ENCODE measurements around the gene ERC2.

Gene ERC2

DNA sequence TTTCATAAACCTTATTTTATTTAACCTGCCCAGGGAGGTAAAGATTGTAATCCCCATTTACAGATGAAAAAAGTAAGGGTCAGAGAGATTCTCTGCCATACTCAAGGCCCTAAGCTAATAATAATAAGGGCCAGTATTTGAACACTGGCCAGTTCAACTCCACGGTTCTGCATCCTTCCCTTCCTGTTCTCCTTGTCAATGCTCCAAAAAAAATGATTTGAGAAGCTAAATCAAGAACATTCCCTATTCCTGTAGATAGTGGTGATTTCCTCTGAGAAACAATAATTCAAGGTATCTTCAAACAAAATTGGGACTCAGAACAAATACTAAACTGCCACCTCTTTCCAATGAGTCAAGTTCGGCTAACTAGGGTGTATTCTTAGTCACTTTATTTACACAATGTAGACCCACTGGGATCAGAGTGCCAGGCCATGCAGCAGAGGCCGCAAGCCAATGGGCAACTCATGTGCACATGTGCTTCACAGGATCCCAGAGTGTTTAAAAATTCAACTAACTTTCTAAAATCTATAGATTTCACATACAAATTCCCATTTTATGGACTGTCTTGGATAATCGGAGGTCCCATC lies 521.6 kb downstream of the ERC2 start:
- Histone ChIP-seq H3K4me3 (ENCODE audit: low read depth, low read length, poor library complexity, severe bottlenecking) (no peak overlapping the region), H3K9ac (ENCODE audit: low read length) (no peak overlapping the region), H3K4me1 (ENCODE audit: insufficient read depth, low read length, severe bottlenecking) (no peaks in the 10 kb centered on the region), H3F3A (ENCODE audit: insufficient read depth, low read length) (no peaks in the 10 kb centered on the region), H4K20me1 (ENCODE audit: insufficient read depth, low read length) (no peaks in the 10 kb centered on the region), H3K27ac (ENCODE audit: low read depth, low read length, poor library complexity, severe bottlenecking) (no peak overlapping the region), H3K79me2 (ENCODE audit: insufficient read depth, low read length) (no peaks in the 10 kb centered on the region), H3K9me3 (ENCODE audit: low read length) (no peaks in the 10 kb centered on the region), H3K4me2 (ENCODE audit: low read length) (no peak overlapping the region), H3K9me2 (ENCODE audit: low read depth, low read length) (no peaks in the 10 kb centered on the region), H3K36me3 (ENCODE audit: insufficient read depth, low read length) (no peaks in the 10 kb centered on the region), H3K27me3 (ENCODE audit: insufficient read depth, low read length) (no peaks in the 10 kb centered on the region; the same call in 1 of the 2 replicates), H2AFZ (ENCODE audit: low read length) (no peak overlapping the region)
- TF ChIP-seq, protein P1, sequence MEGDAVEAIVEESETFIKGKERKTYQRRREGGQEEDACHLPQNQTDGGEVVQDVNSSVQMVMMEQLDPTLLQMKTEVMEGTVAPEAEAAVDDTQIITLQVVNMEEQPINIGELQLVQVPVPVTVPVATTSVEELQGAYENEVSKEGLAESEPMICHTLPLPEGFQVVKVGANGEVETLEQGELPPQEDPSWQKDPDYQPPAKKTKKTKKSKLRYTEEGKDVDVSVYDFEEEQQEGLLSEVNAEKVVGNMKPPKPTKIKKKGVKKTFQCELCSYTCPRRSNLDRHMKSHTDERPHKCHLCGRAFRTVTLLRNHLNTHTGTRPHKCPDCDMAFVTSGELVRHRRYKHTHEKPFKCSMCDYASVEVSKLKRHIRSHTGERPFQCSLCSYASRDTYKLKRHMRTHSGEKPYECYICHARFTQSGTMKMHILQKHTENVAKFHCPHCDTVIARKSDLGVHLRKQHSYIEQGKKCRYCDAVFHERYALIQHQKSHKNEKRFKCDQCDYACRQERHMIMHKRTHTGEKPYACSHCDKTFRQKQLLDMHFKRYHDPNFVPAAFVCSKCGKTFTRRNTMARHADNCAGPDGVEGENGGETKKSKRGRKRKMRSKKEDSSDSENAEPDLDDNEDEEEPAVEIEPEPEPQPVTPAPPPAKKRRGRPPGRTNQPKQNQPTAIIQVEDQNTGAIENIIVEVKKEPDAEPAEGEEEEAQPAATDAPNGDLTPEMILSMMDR (IDR thresholded peaks at IDR 0.05; ENCODE audit: low read length) = no peak
- no peak for TF ChIP-seq EZH2 (IDR thresholded peaks at IDR 0.05; ENCODE audit: borderline replicate concordance, low read length)

DNA sequence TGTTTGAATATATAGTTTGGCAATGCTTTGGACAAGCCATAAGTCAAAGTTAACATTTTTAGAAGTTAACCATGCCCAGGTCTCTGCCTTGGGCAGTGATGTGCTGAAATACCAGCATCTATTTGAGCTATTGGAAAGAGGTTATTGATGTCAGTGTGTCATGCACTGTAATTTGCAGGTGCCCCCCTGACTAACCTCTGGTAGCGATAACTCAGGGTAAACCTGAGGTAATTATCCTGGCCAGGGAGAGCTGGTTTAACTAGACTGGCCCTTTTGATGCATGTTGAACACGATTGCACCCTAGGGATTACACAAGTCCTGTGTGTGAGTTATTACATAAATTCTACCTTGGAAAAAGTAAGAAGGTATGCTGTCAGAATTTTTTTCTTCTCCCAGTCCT lies 525.4 kb downstream of the ERC2 start:
- Histone ChIP-seq H3K27me3 (ENCODE audit: insufficient read depth, low read length) (no peaks in the 10 kb centered on the region; the same call in 1 of the 2 replicates), H3K4me3 (ENCODE audit: low read depth, low read length, poor library complexity, severe bottlenecking) (no peak overlapping the region), H3K9ac (ENCODE audit: low read length) (no peak overlapping the region), H3K27ac (ENCODE audit: low read depth, low read length, poor library complexity, severe bottlenecking) (no peak overlapping the region), H3K9me3 (ENCODE audit: low read length) (no peaks in the 10 kb centered on the region), H3K4me2 (ENCODE audit: low read length) (no peak overlapping the region), H3K36me3 (ENCODE audit: insufficient read depth, low read length) (no peaks in the 10 kb centered on the region), H4K20me1 (ENCODE audit: insufficient read depth, low read length) (no peaks in the 10 kb centered on the region), H3K4me1 (ENCODE audit: insufficient read depth, low read length, severe bottlenecking) (no peaks in the 10 kb centered on the region), H3K9me2 (ENCODE audit: low read depth, low read length) (no peaks in the 10 kb centered on the region), H3F3A (ENCODE audit: insufficient read depth, low read length) (no peaks in the 10 kb centered on the region), H2AFZ (ENCODE audit: low read length) (no peak overlapping the region), H3K79me2 (ENCODE audit: insufficient read depth, low read length) (no peaks in the 10 kb centered on the region)
- TF ChIP-seq EZH2 (IDR thresholded peaks at IDR 0.05; ENCODE audit: borderline replicate concordance, low read length) = no peak
- TF ChIP-seq, protein P1 (IDR thresholded peaks at IDR 0.05; ENCODE audit: low read length) = no peak

DNA sequence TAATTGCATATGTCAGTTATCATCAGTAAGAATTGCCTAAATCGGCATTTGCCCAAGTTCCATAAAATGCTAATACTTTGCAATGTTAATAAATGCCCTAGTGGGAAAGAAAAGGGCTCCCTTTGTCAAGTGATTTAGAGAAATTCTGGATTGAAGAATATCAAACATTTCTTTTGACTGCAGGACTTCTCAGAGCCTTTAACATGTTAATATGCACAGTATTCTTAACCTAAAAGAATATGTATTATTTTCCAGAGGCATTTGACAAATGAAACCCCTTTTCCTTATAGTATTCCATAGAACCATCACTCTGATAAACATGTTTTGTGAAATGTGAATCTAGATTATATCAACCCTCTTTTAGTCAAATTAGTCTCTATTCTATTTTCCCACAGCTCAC lies 529.0 kb downstream of the ERC2 start:
- no peaks in the 10 kb centered on the region for H3K9me2 ChIP-seq (ENCODE audit: low read depth, low read length)
- H3K9me3 ChIP-seq (ENCODE audit: low read length) = no peaks in the 10 kb centered on the region
- no peak overlapping the region for H3K9ac ChIP-seq (ENCODE audit: low read length)
- no peaks in the 10 kb centered on the region for H3K27me3 ChIP-seq (ENCODE audit: insufficient read depth, low read length)
- no peak overlapping the region for H3K4me3 ChIP-seq (ENCODE audit: low read depth, low read length, poor library complexity, severe bottlenecking)
- no peaks in the 10 kb centered on the region for H3K79me2 ChIP-seq (ENCODE audit: insufficient read depth, low read length)
- no peaks in the 10 kb centered on the region for H3F3A ChIP-seq (ENCODE audit: insufficient read depth, low read length)
- H3K4me1 ChIP-seq (ENCODE audit: insufficient read depth, low read length, severe bottlenecking) = no peaks in the 10 kb centered on the region
- no peak for TF ChIP-seq EZH2 (IDR thresholded peaks at IDR 0.05; ENCODE audit: borderline replicate concordance, low read length)
- TF ChIP-seq, protein P1 (IDR thresholded peaks at IDR 0.05; ENCODE audit: low read length) = no peak
- no peaks in the 10 kb centered on the region for H3K36me3 ChIP-seq (ENCODE audit: insufficient read depth, low read length)
- no peaks in the 10 kb centered on the region for H4K20me1 ChIP-seq (ENCODE audit: insufficient read depth, low read length)
- no peak overlapping the region for H3K4me2 ChIP-seq (ENCODE audit: low read length)
- H2AFZ ChIP-seq (ENCODE audit: low read length) = no peak overlapping the region
- H3K27ac ChIP-seq (ENCODE audit: low read depth, low read length, poor library complexity, severe bottlenecking) = no peak overlapping the region
